Endothelial cell of umbilical vein (primary cell): ENCODE data around the gene ASF1A.

Experiments
- CTCF ChIP-seq, 2 donors: IDR thresholded peaks; 1 replicate in 1 of 2; 2 replicates in 1 of 2; pipeline ENCODE4 v1.5.1; 2011; ENCODE audit warnings: low read length in 2 of 2, mild to moderate bottlenecking in 2 of 2, moderate library complexity in 2 of 2, control low read depth in 1 of 2, inconsistent platforms in 1 of 2, low read depth in 1 of 2; ENCODE audit not compliant: insufficient read depth in 1 of 2; ENCODE audit errors: extremely low read depth in 1 of 2
- EZH2 ChIP-seq: IDR thresholded peaks from 2 replicates; pipeline ENCODE4 v1.6.1; 2012; ENCODE audit warnings: borderline replicate concordance, low read depth, mild to moderate bottlenecking, moderate library complexity, low read length, inconsistent platforms; ENCODE audit not compliant: severe bottlenecking
- FOS ChIP-seq: IDR thresholded peaks from 2 replicates; pipeline ENCODE4 v1.6.1; 2011; ENCODE audit warnings: mild to moderate bottlenecking, low read length, moderate library complexity, borderline replicate concordance; ENCODE audit not compliant: insufficient read depth
- GATA2 ChIP-seq: IDR thresholded peaks from 2 replicates; pipeline ENCODE4 v1.7.0; 2011; ENCODE audit warnings: low read depth, mild to moderate bottlenecking, moderate library complexity, mixed read lengths, low read length; ENCODE audit not compliant: insufficient read length, insufficient read depth
- JUN ChIP-seq: IDR thresholded peaks from 2 replicates; pipeline ENCODE4 v1.6.1; 2011; ENCODE audit warnings: borderline replicate concordance, low read depth; ENCODE audit not compliant: insufficient read length, insufficient read depth
- MAX ChIP-seq: IDR thresholded peaks from 2 replicates; pipeline ENCODE4 v1.6.1; 2011; ENCODE audit not compliant: insufficient read depth, insufficient read length
- POLR2A ChIP-seq: IDR thresholded peaks from 2 replicates; pipeline ENCODE4 v1.6.1; 2012; ENCODE audit warnings: low read depth, mild to moderate bottlenecking, control low read depth, low read length
- POLR2AphosphoS5 ChIP-seq: IDR thresholded peaks from 2 replicates; pipeline ENCODE4 v1.6.1; 2012; ENCODE audit warnings: low read depth, mild to moderate bottlenecking, control low read depth, low read length, moderate library complexity; ENCODE audit not compliant: insufficient read depth

GRCh38 chr6:118869894-118870589 is 23.9 kb upstream of the ASF1A start:
- TF ChIP-seq EZH2 (no peak), CTCF (IDR thresholded peaks at IDR 0.05; ENCODE audit: extremely low read depth in 1 of 2, insufficient read depth in 1 of 2, low read depth in 1 of 2, low read length in 2 of 2) (no peak), POLR2A (no peak), FOS (no peak), POLR2AphosphoS5 (no peak), GATA2 (no peak), MAX (no peak), JUN (no peak)
